Measurements from ENCODE around the gene FTMT. TPM values are rescaled to one million over a fixed set of nuclear protein-coding genes. Genes with fewer than 3 reads are reported as not detected.
"Not testable (repeated sequence)": the region's sequence is repeated elsewhere in the genome, so short reads cannot be mapped to it uniquely, and the experiment has no call there.

The FTMT gene
- total RNA-seq (2014; rRNA removed; shearing (Covaris generic)), result not detected in 2 replicates
- polyA plus RNA-seq (2016; fragmentation: Nextera tagmentation; extraction: Ambion mirVana), result not detected in 2 replicates

- no peaks in the 10 kb centered on the region for H3F3A ChIP-seq (ENCODE audit: insufficient read depth)
- H3K27me3 ChIP-seq (replicated peaks; ENCODE audit: insufficient read depth), result no peaks in the 10 kb centered on the region
- H4K20me1 ChIP-seq (ENCODE audit: insufficient read depth), result no peaks in the 10 kb centered on the region
- no peak for DNase-seq
- 77 to 81% methylated on average over 44 to 77 of the region's 77 CpGs for WGBS, 2 experiments (ENCODE audit: low coverage in 1 of 2, low lambda C conversion rate in 2 of 2, missing lambda C conversion rate in 2 of 2)
- no peaks in the 10 kb centered on the region for H3K36me3 ChIP-seq (ENCODE audit: low read depth)
- H3K9me3 ChIP-seq (ENCODE audit: low read depth), result no peaks in the 10 kb centered on the region
- no peak within 1 kb of the TSS for H2AFZ ChIP-seq
- no peak within 1 kb of the TSS for H3K27ac ChIP-seq
- H3K9ac ChIP-seq, result no peak within 1 kb of the TSS
- no peak within 1 kb of the TSS for H3K4me2 ChIP-seq (ENCODE audit: unreplicated experiment)
- H3K4me3 ChIP-seq, result no peak within 1 kb of the TSS
- H3K9me2 ChIP-seq (ENCODE audit: insufficient read depth), result no peaks in the 10 kb centered on the region
- no peaks in the 10 kb centered on the region for H3K79me2 ChIP-seq (ENCODE audit: insufficient read depth)
- in situ Hi-C loops (cut with MboI), result no loop called here
- no peaks in the 10 kb centered on the region for H3K4me1 ChIP-seq (ENCODE audit: insufficient read depth)
- TF ChIP-seq EZH2phosphoT487 (IDR thresholded peaks at IDR 0.05; ENCODE audit: insufficient read depth, low read depth) (no peak), EZH2 (IDR thresholded peaks at IDR 0.05; ENCODE audit: insufficient read depth, poor library complexity, severe bottlenecking) (no peak)
These were observed at the start of gene FTMT for GRCh38 chr5:121851643-121852574. TSS of gene FTMT (plus strand) at chr5:121851882. CDS start at chr5:121851964, 82 bp downstream.

GRCh38 chr5:121805251-121805650, 46.4 kb upstream of the FTMT start:
- H4K20me1 ChIP-seq (ENCODE audit: insufficient read depth); H3K9ac ChIP-seq; H3K4me3 ChIP-seq; H3F3A ChIP-seq (ENCODE audit: insufficient read depth); H3K4me2 ChIP-seq (ENCODE audit: unreplicated experiment); H3K9me3 ChIP-seq (ENCODE audit: low read depth); H3K27me3 ChIP-seq (replicated peaks; ENCODE audit: insufficient read depth); H3K9me2 ChIP-seq (ENCODE audit: insufficient read depth); H3K36me3 ChIP-seq (ENCODE audit: low read depth); H3K79me2 ChIP-seq (ENCODE audit: insufficient read depth); in situ Hi-C loops (cut with MboI); H3K4me1 ChIP-seq (ENCODE audit: insufficient read depth); H2AFZ ChIP-seq; DNase-seq; H3K27ac ChIP-seq: not testable (repeated sequence)
- 48 to 57% methylated on average over 2 of the region's 2 CpGs for WGBS, 2 experiments (ENCODE audit: low coverage in 1 of 2, low lambda C conversion rate in 2 of 2, missing lambda C conversion rate in 2 of 2)

GRCh38 chr5:121805911-121806310, 45.8 kb upstream of the FTMT start:
- peak; percentile 1 for DNase-seq
- H3F3A ChIP-seq (ENCODE audit: insufficient read depth), result no peaks in the 10 kb centered on the region
- H3K9ac ChIP-seq, result no peak overlapping the region
- H4K20me1 ChIP-seq (ENCODE audit: insufficient read depth), result no peaks in the 10 kb centered on the region
- in situ Hi-C loops (cut with MboI), result no loop called here
- H3K4me2 ChIP-seq (ENCODE audit: unreplicated experiment), result no peak overlapping the region
- no peak overlapping the region for H3K27ac ChIP-seq
- H3K27me3 ChIP-seq (replicated peaks; ENCODE audit: insufficient read depth), result no peaks in the 10 kb centered on the region
- H3K79me2 ChIP-seq (ENCODE audit: insufficient read depth), result no peaks in the 10 kb centered on the region
- H3K36me3 ChIP-seq (ENCODE audit: low read depth), result no peaks in the 10 kb centered on the region
- H3K4me3 ChIP-seq, result no peak overlapping the region
- WGBS, 2 experiments (ENCODE audit: low coverage in 1 of 2, low lambda C conversion rate in 2 of 2, missing lambda C conversion rate in 2 of 2), result 36 to 37% methylated on average over 4 of the region's 4 CpGs
- no peak for TF ChIP-seq EZH2 (IDR thresholded peaks at IDR 0.05; ENCODE audit: insufficient read depth, poor library complexity, severe bottlenecking)
- TF ChIP-seq EZH2phosphoT487 (IDR thresholded peaks at IDR 0.05; ENCODE audit: insufficient read depth, low read depth), result no peak
- no peaks in the 10 kb centered on the region for H3K4me1 ChIP-seq (ENCODE audit: insufficient read depth)
- no peaks in the 10 kb centered on the region for H3K9me3 ChIP-seq (ENCODE audit: low read depth)
- no peak overlapping the region for H2AFZ ChIP-seq
- no peaks in the 10 kb centered on the region for H3K9me2 ChIP-seq (ENCODE audit: insufficient read depth)

- TF ChIP-seq EZH2 (IDR thresholded peaks at IDR 0.05; ENCODE audit: insufficient read depth, poor library complexity, severe bottlenecking), result no peak
- no peak for DNase-seq
- H3K27me3 ChIP-seq (replicated peaks; ENCODE audit: insufficient read depth), result no peaks in the 10 kb centered on the region
These were observed 35.5 kb upstream of the FTMT start for GRCh38 chr5:121816164-121816563.

More at GRCh38 chr5:121816164-121816563, 35.5 kb upstream of the FTMT start:
- Histone ChIP-seq H3K36me3 (ENCODE audit: low read depth) (no peaks in the 10 kb centered on the region), H3K9me3 (ENCODE audit: low read depth) (no peaks in the 10 kb centered on the region), H3F3A (ENCODE audit: insufficient read depth) (no peaks in the 10 kb centered on the region), H3K4me1 (ENCODE audit: insufficient read depth) (no peaks in the 10 kb centered on the region), H2AFZ (no peak overlapping the region), H3K79me2 (ENCODE audit: insufficient read depth) (no peaks in the 10 kb centered on the region), H3K9ac (no peak overlapping the region), H3K4me3 (no peak overlapping the region), H3K27ac (no peak overlapping the region), H3K4me2 (ENCODE audit: unreplicated experiment) (no peak overlapping the region), H3K9me2 (ENCODE audit: insufficient read depth) (0 out of 2 replicates have a peak, but pooled peaks cover 3% of the 10 kb centered on the region), H4K20me1 (ENCODE audit: insufficient read depth) (no peaks in the 10 kb centered on the region)
- in situ Hi-C loops (cut with MboI), result no loop called here
